Measurements from ENCODE around the gene PKIG.

DNA sequence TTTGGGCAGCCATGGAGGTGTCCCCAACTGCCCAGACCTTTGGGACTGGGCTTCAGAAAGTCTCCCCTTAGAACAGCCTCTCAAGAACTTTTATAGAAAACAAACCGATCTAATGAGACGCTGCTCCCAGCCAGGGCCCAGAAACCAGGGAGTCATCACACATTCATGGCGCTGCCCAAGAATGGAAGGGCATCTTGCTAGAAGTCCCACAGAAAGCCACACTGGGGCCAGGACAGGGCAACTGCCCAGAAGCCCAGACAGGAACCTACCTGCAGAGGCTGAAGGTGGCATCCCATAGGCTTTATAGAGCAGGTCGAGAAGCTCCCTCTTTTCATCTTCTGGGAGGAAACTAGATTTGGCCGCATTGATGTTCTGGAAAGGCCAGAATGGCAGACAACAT, 37.7 kb downstream of the PKIG start:
- TF ChIP-seq, protein P1, sequence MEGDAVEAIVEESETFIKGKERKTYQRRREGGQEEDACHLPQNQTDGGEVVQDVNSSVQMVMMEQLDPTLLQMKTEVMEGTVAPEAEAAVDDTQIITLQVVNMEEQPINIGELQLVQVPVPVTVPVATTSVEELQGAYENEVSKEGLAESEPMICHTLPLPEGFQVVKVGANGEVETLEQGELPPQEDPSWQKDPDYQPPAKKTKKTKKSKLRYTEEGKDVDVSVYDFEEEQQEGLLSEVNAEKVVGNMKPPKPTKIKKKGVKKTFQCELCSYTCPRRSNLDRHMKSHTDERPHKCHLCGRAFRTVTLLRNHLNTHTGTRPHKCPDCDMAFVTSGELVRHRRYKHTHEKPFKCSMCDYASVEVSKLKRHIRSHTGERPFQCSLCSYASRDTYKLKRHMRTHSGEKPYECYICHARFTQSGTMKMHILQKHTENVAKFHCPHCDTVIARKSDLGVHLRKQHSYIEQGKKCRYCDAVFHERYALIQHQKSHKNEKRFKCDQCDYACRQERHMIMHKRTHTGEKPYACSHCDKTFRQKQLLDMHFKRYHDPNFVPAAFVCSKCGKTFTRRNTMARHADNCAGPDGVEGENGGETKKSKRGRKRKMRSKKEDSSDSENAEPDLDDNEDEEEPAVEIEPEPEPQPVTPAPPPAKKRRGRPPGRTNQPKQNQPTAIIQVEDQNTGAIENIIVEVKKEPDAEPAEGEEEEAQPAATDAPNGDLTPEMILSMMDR (conservative IDR thresholded peaks at IDR 0.05; ENCODE audit: low read length): no peak
- no peak for TF ChIP-seq EZH2phosphoT487 (IDR thresholded peaks at IDR 0.05; ENCODE audit: borderline replicate concordance, low read depth, low read length)

All from OCI-LY7 (cell line).